ENCODE measurements around the gene POLD3. TPM values are rescaled to one million over a fixed set of nuclear protein-coding genes. Genes with fewer than 3 reads are reported as not detected.
A peak's percentile ranks its signal among the peaks of the same experiment; 100 is the strongest.

Gene POLD3
- total RNA-seq, 4 donors from 2014 or later = 5.1 to 13.8 (median 11.9) TPM

- intact Hi-C loops (cut with DNase I) = loop anchor here (10.0 kb wide), 1 partner anchor 173 kb away; the partner anchor contains the start of gene PGM2L1
- no peak overlapping the region for H3K27ac ChIP-seq
- no peaks in the 10 kb centered on the region for H3K4me1 ChIP-seq
- H3K4me3 ChIP-seq = no peak overlapping the region
- DNase-seq = no peak
- no peaks in the 10 kb centered on the region for H3K36me3 ChIP-seq
- TF ChIP-seq CTCF (IDR thresholded peaks at IDR 0.05) = no peak
- TF ChIP-seq POLR2A (IDR thresholded peaks at IDR 0.05) = no peak
- 70 to 73% methylated on average over 1 of the region's 1 CpG for WGBS, 2 donors
- H3K27me3 ChIP-seq = peaks cover 0 to 2% (median 0%) of the 10 kb centered on the region in 4 donors
- no peaks in the 10 kb centered on the region for H3K9me3 ChIP-seq
These were observed 24.4 kb upstream of the POLD3 start for GRCh38 chr11:74568028-74568427.

DNA sequence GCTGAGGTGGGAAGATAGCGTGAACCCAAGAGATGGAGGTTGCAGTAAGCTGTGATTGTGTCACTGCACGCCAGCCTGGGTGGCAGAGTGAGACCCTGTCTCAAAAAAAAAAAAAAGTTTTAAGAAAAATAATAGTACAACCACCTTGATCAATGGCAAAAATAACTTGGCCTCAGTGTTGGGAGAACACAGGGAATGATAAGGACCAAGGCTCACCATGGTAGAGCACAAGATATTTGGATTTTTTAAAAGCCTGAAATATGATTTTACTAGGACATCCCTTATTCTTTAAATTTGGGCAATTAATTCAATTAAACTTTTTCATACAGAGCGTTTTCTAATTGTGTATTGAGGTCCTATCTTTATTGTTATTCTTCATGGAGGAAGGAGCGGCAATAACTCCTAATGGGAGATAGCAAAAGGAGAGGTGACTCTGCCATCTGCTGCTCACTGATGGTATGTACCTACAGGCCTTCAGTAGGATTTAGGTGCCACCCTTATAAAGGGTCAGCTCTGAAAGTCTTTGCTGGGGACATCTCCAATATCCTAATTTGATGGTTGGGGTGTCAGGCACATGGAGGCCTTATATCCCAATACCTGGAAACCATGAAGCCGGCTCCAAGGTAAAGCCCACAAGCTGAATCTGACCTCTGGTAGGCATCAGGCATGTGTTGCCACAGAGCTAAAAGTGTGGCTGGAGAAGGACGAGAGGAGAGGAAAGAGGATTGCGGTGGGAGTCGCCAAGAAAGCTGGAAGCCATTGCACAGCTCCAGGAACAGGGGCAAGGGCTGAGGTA, 21.9 kb upstream of the POLD3 start:
- Histone ChIP-seq H3K4me3 (no peak overlapping the region), H3K9me3 (no peaks in the 10 kb centered on the region), H3K27ac (no peak overlapping the region), H3K27me3 (peaks cover 0 to 7% (median 0%) of the 10 kb centered on the region in 4 donors), H3K36me3 (no peaks in the 10 kb centered on the region), H3K4me1 (no peaks in the 10 kb centered on the region)
- 58% methylated on average over 8 of the region's 8 CpGs for WGBS, 2 donors
- no peak for DNase-seq
- intact Hi-C loops (cut with DNase I) = loop anchor here (2.0 kb wide), 1 partner anchor 118 kb away; no protein-coding TSS in a partner anchor
- TF ChIP-seq CTCF (IDR thresholded peaks at IDR 0.05) = peak in 5 of 6 experiments; percentile 69 to 90 (median 84)
- no peak for TF ChIP-seq POLR2A (IDR thresholded peaks at IDR 0.05)

- Histone ChIP-seq H3K4me1 (no peaks in the 10 kb centered on the region), H3K27me3 (peaks cover 0 to 7% (median 0%) of the 10 kb centered on the region in 4 donors), H3K9me3 (no peaks in the 10 kb centered on the region), H3K4me3 (no peak overlapping the region), H3K36me3 (no peaks in the 10 kb centered on the region), H3K27ac (no peak overlapping the region)
- TF ChIP-seq CTCF (IDR thresholded peaks at IDR 0.05) = no peak
- TF ChIP-seq POLR2A (IDR thresholded peaks at IDR 0.05) = no peak
- intact Hi-C loops (cut with DNase I) = loop anchor here (2.0 kb wide), 1 partner anchor 118 kb away; no protein-coding TSS in a partner anchor
- 60 to 66% methylated on average over 2 of the region's 2 CpGs for WGBS, 2 donors
- DNase-seq = no peak
These were observed 21.4 kb upstream of the POLD3 start for GRCh38 chr11:74571062-74571399.

GRCh38 chr11:74572349-74572748, 20.0 kb upstream of the POLD3 start:
- Histone ChIP-seq H3K4me1 (no peaks in the 10 kb centered on the region), H3K9me3 (no peaks in the 10 kb centered on the region), H3K4me3 (no peak overlapping the region), H3K36me3 (no peaks in the 10 kb centered on the region), H3K27me3 (peaks cover 0 to 7% (median 0%) of the 10 kb centered on the region in 4 donors), H3K27ac (no peak overlapping the region)
- no peak for DNase-seq
- TF ChIP-seq CTCF (IDR thresholded peaks at IDR 0.05) = no peak
- no peak for TF ChIP-seq POLR2A (IDR thresholded peaks at IDR 0.05)
- intact Hi-C loops (cut with DNase I) = no loop called here
- WGBS, 2 donors = 71 to 72% methylated on average over 4 of the region's 4 CpGs

- no peak for TF ChIP-seq CTCF (IDR thresholded peaks at IDR 0.05)
- TF ChIP-seq POLR2A (IDR thresholded peaks at IDR 0.05) = no peak
- no peaks in the 10 kb centered on the region for H3K9me3 ChIP-seq
- no peaks in the 10 kb centered on the region for H3K36me3 ChIP-seq
- H3K4me3 ChIP-seq = no peak overlapping the region
- intact Hi-C loops (cut with DNase I) = no loop called here
- H3K27me3 ChIP-seq = peaks cover 0 to 7% (median 0%) of the 10 kb centered on the region in 4 donors
- no peak for DNase-seq
- 80 to 83% methylated on average over 6 of the region's 6 CpGs for WGBS, 2 donors
- no peak overlapping the region for H3K27ac ChIP-seq
- no peaks in the 10 kb centered on the region for H3K4me1 ChIP-seq
These were observed 17.8 kb upstream of the POLD3 start for GRCh38 chr11:74574563-74574962.

Data from esophagus squamous epithelium (tissue), 5 donors.